Colonic mucosa (tissue), 4 donors: ENCODE measurements around the gene KIAA0586. TPM values are rescaled to one million over a fixed set of nuclear protein-coding genes. Genes with fewer than 3 reads are reported as not detected.
"Not testable (repeated sequence)": the region's sequence is repeated elsewhere in the genome, so short reads cannot be mapped to it uniquely, and the experiment has no call there.

ENCODE experiments used
- DNase-seq: peaks from one replicate; pipeline ENCODE4 v3.0.0-alpha.2; 2020
- H3K27ac ChIP-seq: fragments of 200-600 bp; one replicate; pipeline ENCODE4 v1.8.0; 2021
- H3K27me3 ChIP-seq: fragments of 200-600 bp; one replicate; pipeline ENCODE4 v1.8.0; 2021
- H3K36me3 ChIP-seq: fragments of 200-600 bp; one replicate; pipeline ENCODE4 v1.8.0; 2021
- H3K4me1 ChIP-seq: fragments of 200-600 bp; one replicate; pipeline ENCODE4 v1.8.0; 2021; ENCODE audit warnings: mild to moderate bottlenecking
- H3K4me3 ChIP-seq: fragments of 200-600 bp; one replicate; pipeline ENCODE4 v1.8.0; 2021
- H3K9ac ChIP-seq, 2 donors: one replicate each; pipeline ENCODE4 v1.7.0; 2013; ENCODE audit warnings: control low read depth in 2 of 2, low read depth in 2 of 2, low read length in 2 of 2
- H3K9me3 ChIP-seq: fragments of 200-600 bp; one replicate; pipeline ENCODE4 v1.8.0; 2021
- intact Hi-C: fragments of 100-400 bp; cut with DNase I; formaldehyde crosslinking; loops from one replicate; pipeline ENCODE4 v1.14.1; 2022
- total RNA-seq, 2 donors: library from RNA; stranded (reverse); fragmentation: NEBNext Ultra II Directional in 1 of 2; extraction: Animal tissue kit (Norgen Biotek cat#: 25700) in 1 of 2; gene quantifications; one replicate each; pipeline ENCODE4 v1.2.1, GENCODE V29; 2021
- TF ChIP-seq, protein P1 (sequence below): fragments of 200-600 bp; IDR thresholded peaks from one replicate; pipeline ENCODE4 v1.8.0; 2022; ENCODE audit warnings: antibody characterized with exemption, mild to moderate bottlenecking
- donor health status: healthy.
- donor health status: DM: no; HTN: no; CAD: no.
- donor health status: DM: no; HTN: no; CAD: no.

The KIAA0586 gene
- total RNA-seq, 2 donors from 2014 or later, result 12.3 to 17.4 TPM

DNA sequence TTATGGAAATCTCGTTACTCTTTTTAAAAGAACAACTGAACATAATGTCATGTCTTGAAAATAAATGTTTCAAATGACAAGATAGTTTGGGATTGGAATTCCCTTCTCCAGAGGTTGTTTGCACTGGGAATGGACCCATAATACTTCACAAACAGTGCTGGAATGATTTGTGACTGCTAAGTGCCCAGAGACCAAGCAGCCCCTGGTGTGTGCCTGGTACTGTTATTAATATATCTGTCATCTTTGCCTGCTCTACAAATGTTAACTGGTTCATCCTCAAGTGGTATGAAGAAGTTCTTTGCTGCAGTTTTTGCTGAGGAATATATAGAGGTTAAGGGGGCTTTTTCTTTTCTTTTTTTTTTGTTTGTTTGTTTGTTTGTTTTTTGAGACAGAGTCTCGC, 145.3 kb downstream of the KIAA0586 start:
- no peak for DNase-seq
- Histone ChIP-seq H3K9me3 (no peaks in the 10 kb centered on the region), H3K4me1 (no peaks in the 10 kb centered on the region), H3K4me3 (no peak overlapping the region), H3K9ac (no peak overlapping the region), H3K36me3 (no peaks in the 10 kb centered on the region), H3K27ac (no peak overlapping the region), H3K27me3 (no peaks in the 10 kb centered on the region)
- TF ChIP-seq, protein P1, sequence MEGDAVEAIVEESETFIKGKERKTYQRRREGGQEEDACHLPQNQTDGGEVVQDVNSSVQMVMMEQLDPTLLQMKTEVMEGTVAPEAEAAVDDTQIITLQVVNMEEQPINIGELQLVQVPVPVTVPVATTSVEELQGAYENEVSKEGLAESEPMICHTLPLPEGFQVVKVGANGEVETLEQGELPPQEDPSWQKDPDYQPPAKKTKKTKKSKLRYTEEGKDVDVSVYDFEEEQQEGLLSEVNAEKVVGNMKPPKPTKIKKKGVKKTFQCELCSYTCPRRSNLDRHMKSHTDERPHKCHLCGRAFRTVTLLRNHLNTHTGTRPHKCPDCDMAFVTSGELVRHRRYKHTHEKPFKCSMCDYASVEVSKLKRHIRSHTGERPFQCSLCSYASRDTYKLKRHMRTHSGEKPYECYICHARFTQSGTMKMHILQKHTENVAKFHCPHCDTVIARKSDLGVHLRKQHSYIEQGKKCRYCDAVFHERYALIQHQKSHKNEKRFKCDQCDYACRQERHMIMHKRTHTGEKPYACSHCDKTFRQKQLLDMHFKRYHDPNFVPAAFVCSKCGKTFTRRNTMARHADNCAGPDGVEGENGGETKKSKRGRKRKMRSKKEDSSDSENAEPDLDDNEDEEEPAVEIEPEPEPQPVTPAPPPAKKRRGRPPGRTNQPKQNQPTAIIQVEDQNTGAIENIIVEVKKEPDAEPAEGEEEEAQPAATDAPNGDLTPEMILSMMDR, result no peak
- intact Hi-C loops, result no loop called here

DNA sequence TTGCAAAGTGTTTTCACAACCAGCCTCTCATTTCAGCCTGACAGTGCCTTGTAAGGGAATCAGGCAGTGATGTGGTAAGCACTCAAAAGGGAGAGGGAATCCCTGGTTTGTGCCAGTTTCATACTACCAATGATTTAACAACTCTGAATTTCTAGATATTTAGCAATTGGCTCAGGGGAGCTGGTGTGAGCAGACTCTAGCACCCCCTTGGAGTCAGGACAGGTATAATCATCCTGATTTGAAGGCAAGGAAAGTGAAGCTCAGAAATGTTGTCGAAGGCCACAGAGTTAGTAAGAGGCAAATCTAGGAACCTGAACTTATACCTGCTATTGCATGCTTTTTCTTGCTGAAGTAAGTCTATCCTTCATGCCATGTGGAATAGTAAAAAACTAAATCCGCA, 147.1 kb downstream of the KIAA0586 start:
- Histone ChIP-seq H3K4me1 (no peaks in the 10 kb centered on the region), H3K9ac (no peak overlapping the region), H3K4me3 (no peak overlapping the region), H3K36me3 (no peaks in the 10 kb centered on the region), H3K27ac (no peak overlapping the region), H3K27me3 (no peaks in the 10 kb centered on the region), H3K9me3 (no peaks in the 10 kb centered on the region)
- DNase-seq, result no peak
- intact Hi-C loops, result no loop called here
- TF ChIP-seq, protein P1, result no peak

DNA sequence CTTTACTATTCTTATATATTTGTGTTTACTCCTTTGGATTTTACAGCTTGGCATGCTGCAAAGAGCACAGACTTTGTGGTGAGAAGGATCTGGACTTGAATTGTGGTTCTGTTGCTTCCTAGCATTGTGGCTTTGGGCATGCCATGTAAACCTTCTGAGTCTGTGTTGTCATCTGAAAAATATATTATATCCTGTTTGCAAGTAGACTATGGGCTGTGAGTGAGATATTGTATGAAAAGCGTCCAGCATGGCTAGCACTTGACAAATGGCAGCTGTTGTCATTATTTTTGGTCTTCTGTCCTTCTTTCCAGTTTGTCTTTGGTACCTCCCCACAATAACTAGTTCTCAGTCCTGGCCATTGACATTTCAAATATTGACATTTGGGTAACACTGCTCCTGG, 148.4 kb downstream of the KIAA0586 start:
- no peak overlapping the region for H3K4me3 ChIP-seq
- H3K9me3 ChIP-seq, result no peaks in the 10 kb centered on the region
- TF ChIP-seq, protein P1, result no peak
- H3K36me3 ChIP-seq, result no peaks in the 10 kb centered on the region
- DNase-seq, result no peak
- H3K9ac ChIP-seq, result no peak overlapping the region
- no peak overlapping the region for H3K27ac ChIP-seq
- H3K27me3 ChIP-seq, result no peaks in the 10 kb centered on the region
- H3K4me1 ChIP-seq, result no peaks in the 10 kb centered on the region
- intact Hi-C loops, result no loop called here

DNA sequence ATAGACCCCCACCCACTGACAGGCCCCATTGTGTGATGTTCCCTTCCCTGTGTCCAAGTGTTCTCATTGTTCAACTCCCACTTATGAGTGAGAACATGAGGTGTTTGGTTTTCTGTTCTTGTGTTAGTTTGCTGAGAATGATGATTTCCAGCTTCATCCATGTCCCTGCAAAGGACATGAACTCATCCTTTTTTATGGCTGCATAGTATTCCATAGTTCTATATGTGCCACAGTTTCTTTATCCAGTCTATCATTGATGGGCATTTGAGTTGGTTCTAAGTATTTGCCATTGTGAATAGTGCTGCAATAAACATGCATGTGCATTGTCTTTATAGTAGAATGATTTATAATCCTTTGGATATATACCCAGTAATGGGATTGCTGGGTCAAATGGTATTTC, 152.5 kb downstream of the KIAA0586 start:
- H3K36me3 ChIP-seq, H3K27me3 ChIP-seq, H3K4me3 ChIP-seq, H3K27ac ChIP-seq, intact Hi-C loops, H3K9ac ChIP-seq, H3K4me1 ChIP-seq, H3K9me3 ChIP-seq, DNase-seq: not testable (repeated sequence)

DNA sequence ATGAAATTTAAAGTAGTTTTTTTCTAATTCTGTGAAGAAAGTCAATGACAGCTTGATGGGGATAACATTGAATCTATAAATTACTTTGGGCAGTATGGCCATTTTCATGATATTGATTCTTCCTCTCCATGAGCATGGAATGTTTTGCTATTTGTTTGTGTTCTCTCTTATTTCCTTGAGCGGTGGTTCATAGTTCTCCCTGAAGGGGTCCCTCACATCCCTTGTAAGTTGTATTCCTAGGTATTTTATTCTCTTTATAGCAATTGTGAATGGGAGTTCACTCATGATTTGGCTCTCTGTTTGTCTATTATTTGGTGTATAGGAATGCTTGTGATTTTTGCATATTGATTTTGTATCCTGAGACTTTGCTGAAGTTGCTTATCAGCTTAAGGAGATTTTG, 153.9 kb downstream of the KIAA0586 start:
- intact Hi-C loops, H3K27me3 ChIP-seq: not testable (repeated sequence)

DNA sequence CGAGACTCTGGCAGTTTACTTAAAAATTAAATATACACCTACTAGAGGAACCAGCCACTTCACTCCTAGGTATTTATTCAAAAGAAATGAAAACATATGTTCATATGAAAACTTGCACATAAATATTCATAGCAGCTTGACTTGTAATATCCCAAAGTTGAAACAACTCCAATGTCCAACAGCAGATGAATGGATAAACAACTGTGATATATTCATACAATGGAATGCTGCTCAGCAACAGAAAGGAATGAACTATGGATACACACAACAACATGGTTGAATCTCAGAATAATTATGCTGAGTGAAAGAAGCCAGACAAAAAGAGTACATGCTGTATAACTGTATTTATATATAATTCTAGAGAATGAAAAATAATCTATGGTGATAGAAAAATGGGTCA, 156.9 kb downstream of the KIAA0586 start:
- no peak for DNase-seq
- TF ChIP-seq, protein P1, result no peak
- no peaks in the 10 kb centered on the region for H3K27me3 ChIP-seq
- intact Hi-C loops, result no loop called here
- no peaks in the 10 kb centered on the region for H3K36me3 ChIP-seq
- H3K4me3 ChIP-seq, result no peak overlapping the region
- H3K4me1 ChIP-seq, result no peaks in the 10 kb centered on the region
- no peak overlapping the region for H3K9ac ChIP-seq
- no peak overlapping the region for H3K27ac ChIP-seq
- no peaks in the 10 kb centered on the region for H3K9me3 ChIP-seq

More for the DNA sequence above, 153.9 kb downstream of the KIAA0586 start:
- not testable (repeated sequence) for H3K9me3 ChIP-seq, H3K36me3 ChIP-seq, H3K4me1 ChIP-seq, H3K9ac ChIP-seq, H3K4me3 ChIP-seq, DNase-seq, H3K27ac ChIP-seq

DNA sequence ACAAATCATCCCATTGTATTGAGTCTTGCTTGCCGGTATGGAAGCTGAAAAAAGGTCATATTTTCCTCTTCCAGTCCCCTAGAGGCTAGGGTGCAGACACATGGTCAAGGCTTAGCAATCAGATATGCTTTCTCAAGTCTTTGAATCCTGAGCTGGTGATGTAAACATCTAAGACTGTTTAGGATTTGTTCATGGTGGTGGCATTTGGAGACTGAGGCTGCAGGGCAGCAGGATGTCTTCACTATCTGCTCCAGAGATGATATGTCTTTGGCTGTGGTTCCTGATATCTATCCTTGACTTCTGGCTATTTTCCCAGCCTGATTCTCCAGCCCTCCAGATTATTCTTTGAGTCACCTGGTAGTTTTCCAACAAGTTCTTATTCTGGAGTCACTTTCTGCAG, 159.8 kb downstream of the KIAA0586 start:
- TF ChIP-seq, protein P1, result no peak
- H3K9ac ChIP-seq, result no peak overlapping the region
- no peaks in the 10 kb centered on the region for H3K36me3 ChIP-seq
- no peaks in the 10 kb centered on the region for H3K27me3 ChIP-seq
- H3K4me3 ChIP-seq, result no peak overlapping the region
- H3K9me3 ChIP-seq, result no peaks in the 10 kb centered on the region
- H3K4me1 ChIP-seq, result no peaks in the 10 kb centered on the region
- no peak overlapping the region for H3K27ac ChIP-seq
- no peak for DNase-seq
- intact Hi-C loops, result no loop called here

DNA sequence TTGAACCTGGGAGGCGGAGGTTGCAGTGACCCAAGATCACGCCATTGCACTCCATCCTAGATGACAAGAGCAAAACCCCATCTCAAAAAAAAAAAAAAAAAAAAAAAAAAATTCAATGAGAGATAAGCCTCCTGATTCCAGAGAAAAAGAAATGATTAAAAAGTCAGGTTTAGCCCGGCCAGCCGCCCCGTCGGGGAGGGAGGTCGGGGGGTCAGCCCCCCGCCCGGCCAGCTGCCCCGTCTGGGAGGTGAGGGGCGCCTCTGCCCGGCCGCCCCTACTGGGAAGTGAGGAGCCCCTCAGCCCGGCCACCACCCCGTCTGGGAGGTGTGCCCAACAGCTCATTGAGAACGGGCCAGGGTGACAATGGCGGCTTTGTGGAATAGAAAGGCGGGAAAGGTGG, 160.8 kb downstream of the KIAA0586 start:
- H3K27me3 ChIP-seq, H3K4me1 ChIP-seq, H3K9me3 ChIP-seq, H3K4me3 ChIP-seq, H3K27ac ChIP-seq, intact Hi-C loops, H3K36me3 ChIP-seq, H3K9ac ChIP-seq, DNase-seq: not testable (repeated sequence)
